ENCODE data around the gene ALK.

Gene ALK

DNA sequence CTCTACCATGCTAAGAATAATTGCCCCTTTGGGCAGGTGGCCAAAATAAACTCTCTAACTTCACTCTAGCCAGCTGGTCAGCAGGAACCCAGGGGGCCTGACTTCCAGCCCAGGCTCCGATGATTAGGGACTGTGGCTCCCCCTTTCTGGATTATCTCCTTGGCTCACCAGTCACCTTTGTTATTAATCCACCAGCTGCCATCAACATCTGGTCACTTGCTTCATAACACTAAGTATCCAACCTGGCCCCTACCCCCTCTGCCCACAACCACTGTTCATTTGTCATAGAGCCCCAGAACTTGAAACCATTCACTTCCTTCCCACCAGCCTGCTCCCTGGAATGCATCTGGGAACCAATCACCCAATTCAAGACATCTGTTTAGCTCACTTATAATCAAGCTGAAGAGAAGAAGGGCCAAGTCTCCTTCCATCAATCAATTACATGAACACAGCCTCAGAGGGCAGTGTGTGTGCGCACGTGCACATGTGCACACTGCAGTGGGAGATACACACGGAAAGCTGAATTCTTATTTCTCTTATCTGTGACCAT, 215.1 kb downstream of the ALK start:
- Histone ChIP-seq H3K4me3 (ENCODE audit: low read length) (no peak overlapping the region), H3K36me3 (ENCODE audit: control insufficient read depth, insufficient read depth, low read length) (no peaks in the 10 kb centered on the region), H3K4me1 (ENCODE audit: control insufficient read depth, insufficient read depth, low read length) (no peaks in the 10 kb centered on the region), H3K27me3 (ENCODE audit: control insufficient read depth, insufficient read depth, low read length) (no peaks in the 10 kb centered on the region), H3K27ac (ENCODE audit: low read depth, low read length) (no peak overlapping the region), H3K9ac (ENCODE audit: low read length) (no peak overlapping the region)

DNA sequence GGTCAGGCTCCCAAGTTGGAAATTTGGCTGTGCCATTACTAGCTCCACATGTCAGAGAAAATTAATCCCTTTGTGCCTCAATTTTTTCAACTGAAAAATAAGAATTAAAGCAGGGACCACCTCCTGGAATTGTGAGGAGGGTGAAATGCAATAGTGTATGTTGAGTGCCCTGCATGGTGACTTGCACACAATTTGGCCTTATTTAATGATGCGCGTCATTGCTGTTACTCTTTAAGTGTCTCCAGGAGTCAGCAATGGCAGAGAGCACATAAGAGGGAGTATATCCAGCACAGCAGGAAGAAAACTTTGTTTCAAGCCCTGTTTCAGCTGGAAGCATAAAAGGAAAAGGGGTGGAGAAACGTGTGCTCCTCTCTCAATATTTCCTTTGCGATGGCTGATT, 215.8 kb downstream of the ALK start:
- no peaks in the 10 kb centered on the region for H3K36me3 ChIP-seq (ENCODE audit: control insufficient read depth, insufficient read depth, low read length)
- no peaks in the 10 kb centered on the region for H3K27me3 ChIP-seq (ENCODE audit: control insufficient read depth, insufficient read depth, low read length)
- no peaks in the 10 kb centered on the region for H3K4me1 ChIP-seq (ENCODE audit: control insufficient read depth, insufficient read depth, low read length)
- no peak overlapping the region for H3K9ac ChIP-seq (ENCODE audit: low read length)
- no peak overlapping the region for H3K27ac ChIP-seq (ENCODE audit: low read depth, low read length)
- H3K4me3 ChIP-seq (ENCODE audit: low read length): no peak overlapping the region

DNA sequence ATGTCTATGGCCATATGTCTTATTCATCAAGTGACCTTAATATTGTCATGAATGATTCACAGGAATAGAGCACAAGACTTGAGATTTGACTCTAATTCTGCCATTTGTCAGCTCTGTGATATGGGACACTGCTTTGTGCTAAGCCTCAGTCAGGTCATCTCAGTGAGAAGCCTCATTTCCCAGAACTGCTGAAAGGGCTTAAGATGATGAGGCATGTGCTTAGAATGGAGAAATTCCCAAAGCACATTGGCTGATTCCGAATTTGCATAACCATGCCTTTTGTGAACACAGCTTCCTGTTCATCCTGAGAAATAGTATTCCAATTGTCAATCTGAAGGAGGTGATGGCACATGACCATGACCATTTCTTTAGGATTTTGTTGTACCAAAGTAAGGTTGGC, 218.1 kb downstream of the ALK start:
- Histone ChIP-seq H3K36me3 (ENCODE audit: control insufficient read depth, insufficient read depth, low read length) (no peaks in the 10 kb centered on the region), H3K4me1 (ENCODE audit: control insufficient read depth, insufficient read depth, low read length) (peaks cover under 1% of the 10 kb centered on the region), H3K9ac (ENCODE audit: low read length) (no peak overlapping the region), H3K27ac (ENCODE audit: low read depth, low read length) (no peak overlapping the region), H3K27me3 (ENCODE audit: control insufficient read depth, insufficient read depth, low read length) (no peaks in the 10 kb centered on the region), H3K4me3 (ENCODE audit: low read length) (no peak overlapping the region)

DNA sequence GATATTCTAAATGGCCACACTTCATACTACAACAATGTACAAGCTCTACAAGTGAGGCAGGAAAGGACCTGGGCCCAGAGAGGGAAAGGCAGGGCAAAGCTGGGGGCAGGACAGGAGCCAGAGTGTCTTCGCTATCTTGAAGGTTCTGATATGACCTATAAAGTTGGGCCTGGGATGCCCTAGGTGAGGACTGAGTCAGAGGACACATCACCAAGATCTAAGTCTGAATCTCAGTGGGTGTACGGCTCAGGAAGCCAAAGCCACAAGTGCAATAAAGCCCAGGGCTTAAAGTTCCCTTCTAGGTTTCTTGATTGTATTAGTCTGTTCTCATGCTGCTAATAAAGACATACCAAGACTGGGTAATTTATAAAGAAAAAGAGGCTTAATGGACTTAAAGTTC, 219.1 kb downstream of the ALK start:
- Histone ChIP-seq H3K27me3 (ENCODE audit: control insufficient read depth, insufficient read depth, low read length) (no peaks in the 10 kb centered on the region), H3K36me3 (ENCODE audit: control insufficient read depth, insufficient read depth, low read length) (no peaks in the 10 kb centered on the region), H3K4me1 (ENCODE audit: control insufficient read depth, insufficient read depth, low read length) (peaks cover 3% of the 10 kb centered on the region), H3K27ac (ENCODE audit: low read depth, low read length) (no peak overlapping the region), H3K9ac (ENCODE audit: low read length) (no peak overlapping the region), H3K4me3 (ENCODE audit: low read length) (no peak overlapping the region)

DNA sequence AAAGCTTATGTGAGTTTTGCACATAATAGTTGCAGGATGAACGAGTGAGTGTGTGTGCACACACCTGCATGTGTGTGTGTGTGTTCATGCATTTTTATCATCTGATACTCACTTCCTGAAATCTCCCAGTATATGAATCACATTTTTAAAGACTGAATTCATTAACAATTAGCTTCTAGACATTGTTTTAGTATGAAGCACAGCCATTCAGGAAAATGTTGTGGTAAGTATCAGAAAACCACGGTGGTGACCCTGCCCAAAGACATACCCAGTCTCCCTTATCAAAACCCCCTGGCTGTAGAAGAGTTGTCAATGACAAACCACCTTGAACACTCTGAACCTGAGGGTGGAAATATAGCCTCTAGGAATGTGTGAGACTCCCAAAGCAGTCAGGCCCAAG, 220.8 kb downstream of the ALK start:
- no peak overlapping the region for H3K9ac ChIP-seq (ENCODE audit: low read length)
- H3K27me3 ChIP-seq (ENCODE audit: control insufficient read depth, insufficient read depth, low read length): no peaks in the 10 kb centered on the region
- H3K4me1 ChIP-seq (ENCODE audit: control insufficient read depth, insufficient read depth, low read length): peaks cover 3% of the 10 kb centered on the region
- H3K36me3 ChIP-seq (ENCODE audit: control insufficient read depth, insufficient read depth, low read length): no peaks in the 10 kb centered on the region
- H3K27ac ChIP-seq (ENCODE audit: low read depth, low read length): no peak overlapping the region
- H3K4me3 ChIP-seq (ENCODE audit: low read length): no peak overlapping the region

DNA sequence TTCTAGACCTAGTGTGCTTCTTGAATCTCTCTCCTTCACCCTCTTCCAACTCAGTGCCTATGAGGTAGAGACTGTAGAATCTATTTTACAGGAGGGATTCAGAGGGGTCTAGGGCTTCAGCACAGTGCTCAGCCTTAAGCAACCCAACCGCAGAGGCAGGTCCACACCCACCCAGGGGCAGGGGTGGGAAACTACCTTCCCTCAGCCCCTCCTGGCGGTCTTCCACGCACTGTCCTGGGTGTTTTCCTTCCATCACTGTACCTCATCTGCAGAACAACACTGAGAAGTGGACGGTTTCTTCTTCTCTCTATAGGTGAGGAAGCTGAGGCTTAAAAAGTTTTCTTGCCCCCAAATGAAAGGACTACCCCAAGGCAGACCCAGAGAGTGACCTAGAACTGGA, 222.3 kb downstream of the ALK start:
- Histone ChIP-seq H3K4me3 (ENCODE audit: low read length) (no peak overlapping the region), H3K4me1 (ENCODE audit: control insufficient read depth, insufficient read depth, low read length) (peaks cover 3% of the 10 kb centered on the region), H3K27me3 (ENCODE audit: control insufficient read depth, insufficient read depth, low read length) (no peaks in the 10 kb centered on the region), H3K36me3 (ENCODE audit: control insufficient read depth, insufficient read depth, low read length) (no peaks in the 10 kb centered on the region), H3K9ac (ENCODE audit: low read length) (no peak overlapping the region), H3K27ac (ENCODE audit: low read depth, low read length) (no peak overlapping the region)

DNA sequence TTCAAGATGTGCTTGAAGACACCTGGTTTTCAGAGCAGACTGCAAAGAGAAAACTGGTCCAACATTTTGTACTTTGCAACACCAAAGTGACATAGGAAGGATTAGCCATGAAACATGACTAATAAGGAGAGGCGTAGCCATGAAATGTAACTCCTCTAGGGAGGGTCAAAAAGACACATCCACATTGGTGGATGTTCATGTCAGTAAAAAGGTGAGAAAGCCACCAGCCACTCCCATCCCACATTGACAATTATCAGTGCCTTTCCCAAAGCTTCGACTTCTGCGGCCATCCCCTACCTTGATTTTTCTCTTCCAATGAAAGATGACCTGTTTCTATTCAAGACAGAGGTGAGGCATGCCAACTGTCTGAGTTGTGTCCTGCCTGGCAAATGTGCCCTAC, 223.2 kb downstream of the ALK start:
- H3K9ac ChIP-seq (ENCODE audit: low read length): no peak overlapping the region
- H3K4me1 ChIP-seq (ENCODE audit: control insufficient read depth, insufficient read depth, low read length): peaks cover 3% of the 10 kb centered on the region
- H3K4me3 ChIP-seq (ENCODE audit: low read length): no peak overlapping the region
- no peaks in the 10 kb centered on the region for H3K27me3 ChIP-seq (ENCODE audit: control insufficient read depth, insufficient read depth, low read length)
- H3K27ac ChIP-seq (ENCODE audit: low read depth, low read length): no peak overlapping the region
- no peaks in the 10 kb centered on the region for H3K36me3 ChIP-seq (ENCODE audit: control insufficient read depth, insufficient read depth, low read length)

DNA sequence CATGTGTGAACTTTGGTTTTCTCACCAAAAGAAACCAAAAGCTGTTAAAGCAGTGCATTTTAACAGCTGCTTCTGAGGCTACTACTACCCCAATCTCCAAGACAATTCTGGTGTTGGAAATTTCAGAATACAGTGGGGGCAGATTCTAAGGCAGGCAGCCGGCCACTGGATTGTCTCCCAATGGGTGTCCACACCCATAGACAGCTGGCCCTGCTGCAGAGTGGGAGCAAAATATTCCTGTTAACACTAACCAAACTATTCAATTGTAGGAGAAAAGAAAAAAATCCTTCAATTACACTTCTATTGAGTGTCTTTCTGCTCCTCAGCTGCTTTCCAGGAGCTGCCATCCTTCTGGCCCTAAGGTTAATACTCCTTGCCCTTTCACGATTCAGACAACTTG, 223.7 kb downstream of the ALK start:
- Histone ChIP-seq H3K27ac (ENCODE audit: low read depth, low read length) (no peak overlapping the region), H3K4me3 (ENCODE audit: low read length) (no peak overlapping the region)

DNA sequence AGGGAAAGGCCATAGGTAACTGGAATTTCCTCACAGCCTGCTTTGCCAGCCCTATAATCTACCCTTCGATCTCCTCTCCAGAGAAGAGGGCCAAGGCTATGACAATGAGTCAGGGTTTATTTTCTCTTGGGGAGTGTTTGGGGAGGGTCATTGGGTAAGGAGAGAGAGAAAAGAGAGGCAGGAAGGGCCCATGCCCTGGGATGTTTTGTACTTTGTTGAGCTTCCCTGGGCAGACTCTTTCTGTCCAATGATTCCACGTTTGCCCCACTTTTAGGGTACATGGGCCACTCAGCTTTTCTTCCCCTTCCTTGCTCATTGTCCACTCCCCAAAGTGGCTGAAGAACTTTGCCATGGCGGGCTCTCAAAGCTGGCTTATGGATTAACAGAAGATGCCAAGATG, 224.2 kb downstream of the ALK start:
- H3K27me3 ChIP-seq (ENCODE audit: control insufficient read depth, insufficient read depth, low read length): no peaks in the 10 kb centered on the region
- H3K27ac ChIP-seq (ENCODE audit: low read depth, low read length): no peak overlapping the region
- H3K36me3 ChIP-seq (ENCODE audit: control insufficient read depth, insufficient read depth, low read length): no peaks in the 10 kb centered on the region
- H3K4me3 ChIP-seq (ENCODE audit: low read length): no peak overlapping the region
- H3K9ac ChIP-seq (ENCODE audit: low read length): no peak overlapping the region
- peaks cover 3% of the 10 kb centered on the region for H3K4me1 ChIP-seq (ENCODE audit: control insufficient read depth, insufficient read depth, low read length)

More for the DNA sequence above, 223.7 kb downstream of the ALK start:
- no peaks in the 10 kb centered on the region for H3K27me3 ChIP-seq (ENCODE audit: control insufficient read depth, insufficient read depth, low read length)
- H3K9ac ChIP-seq (ENCODE audit: low read length): no peak overlapping the region
- H3K4me1 ChIP-seq (ENCODE audit: control insufficient read depth, insufficient read depth, low read length): peaks cover 3% of the 10 kb centered on the region
- no peaks in the 10 kb centered on the region for H3K36me3 ChIP-seq (ENCODE audit: control insufficient read depth, insufficient read depth, low read length)

DNA sequence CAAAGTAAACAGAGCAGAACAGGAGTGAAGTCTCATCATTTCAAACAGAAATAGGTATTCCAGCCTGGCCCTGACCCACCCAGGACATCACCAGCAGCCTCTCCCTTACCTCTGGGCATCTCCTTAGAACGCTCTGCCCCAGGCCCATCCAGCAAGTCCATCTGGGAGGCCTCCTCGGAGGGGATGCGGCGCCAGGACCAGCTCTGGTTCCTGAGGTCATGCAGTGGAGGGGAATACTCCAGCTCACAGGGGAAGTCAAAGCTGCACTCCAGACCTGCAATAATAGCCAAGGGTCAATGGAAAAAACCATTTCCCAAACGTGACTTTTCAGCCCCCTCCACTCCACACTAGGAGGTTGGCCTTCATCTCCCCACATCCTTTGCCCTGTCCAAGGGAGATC, 226.6 kb downstream of the ALK start:
- Histone ChIP-seq H3K36me3 (ENCODE audit: control insufficient read depth, insufficient read depth, low read length) (no peaks in the 10 kb centered on the region), H3K4me1 (ENCODE audit: control insufficient read depth, insufficient read depth, low read length) (peaks cover 3% of the 10 kb centered on the region), H3K4me3 (ENCODE audit: low read length) (no peak overlapping the region), H3K27ac (ENCODE audit: low read depth, low read length) (no peak overlapping the region), H3K9ac (ENCODE audit: low read length) (no peak overlapping the region), H3K27me3 (ENCODE audit: control insufficient read depth, insufficient read depth, low read length) (no peaks in the 10 kb centered on the region)

DNA sequence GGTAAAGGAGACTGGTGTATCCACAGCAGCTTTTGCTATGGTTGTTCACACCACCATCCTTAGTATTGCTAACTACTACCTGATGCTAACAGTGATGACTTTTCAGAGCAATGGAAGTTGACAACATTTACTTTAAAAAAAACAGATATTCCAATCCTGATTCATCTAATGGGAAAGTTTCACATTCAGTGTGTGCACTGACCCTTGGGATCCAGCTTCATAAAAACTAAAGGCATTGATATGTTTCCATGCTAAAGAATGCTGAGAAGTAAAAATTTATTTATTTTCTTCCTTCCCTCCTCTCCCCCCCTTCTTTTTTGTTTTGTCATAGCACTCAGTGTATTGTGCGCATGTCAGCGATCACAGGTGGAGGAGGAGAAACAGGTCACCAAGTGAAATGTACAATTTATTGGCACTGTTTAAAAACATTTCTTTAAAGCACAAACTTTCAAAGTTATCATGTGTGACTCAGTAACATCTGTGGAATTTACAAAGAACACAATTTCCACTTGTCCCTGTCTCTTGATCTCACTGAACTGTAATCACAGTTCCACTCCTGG, 229.9 kb downstream of the ALK start:
- Histone ChIP-seq H3K4me3 (ENCODE audit: low read length) (no peak overlapping the region), H3K36me3 (ENCODE audit: control insufficient read depth, insufficient read depth, low read length) (no peaks in the 10 kb centered on the region), H3K27me3 (ENCODE audit: control insufficient read depth, insufficient read depth, low read length) (no peaks in the 10 kb centered on the region), H3K4me1 (ENCODE audit: control insufficient read depth, insufficient read depth, low read length) (no peaks in the 10 kb centered on the region), H3K27ac (ENCODE audit: low read depth, low read length) (no peak overlapping the region), H3K9ac (ENCODE audit: low read length) (no peak overlapping the region)

DNA sequence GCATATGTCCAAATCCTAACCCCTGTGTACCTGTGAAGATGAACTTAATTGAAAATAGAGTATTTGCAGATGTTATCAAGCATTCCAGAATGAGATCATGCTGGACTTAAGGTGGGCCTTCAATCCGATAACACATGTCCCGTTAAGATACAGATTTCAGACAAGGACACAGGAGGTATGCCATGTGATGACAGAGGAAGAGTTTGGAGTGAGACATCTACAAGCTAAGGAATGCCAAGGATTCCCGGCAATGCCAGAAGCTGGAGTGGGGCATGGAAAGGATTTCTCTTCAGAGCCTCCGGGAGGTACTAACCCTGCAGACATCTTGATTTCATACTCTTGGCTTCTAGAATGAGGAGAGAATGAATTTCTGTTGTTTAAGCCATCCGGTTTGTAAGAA, 231.7 kb downstream of the ALK start:
- no peaks in the 10 kb centered on the region for H3K27me3 ChIP-seq (ENCODE audit: control insufficient read depth, insufficient read depth, low read length)
- no peak overlapping the region for H3K9ac ChIP-seq (ENCODE audit: low read length)
- H3K4me3 ChIP-seq (ENCODE audit: low read length): no peak overlapping the region
- no peaks in the 10 kb centered on the region for H3K36me3 ChIP-seq (ENCODE audit: control insufficient read depth, insufficient read depth, low read length)
- no peak overlapping the region for H3K27ac ChIP-seq (ENCODE audit: low read depth, low read length)
- H3K4me1 ChIP-seq (ENCODE audit: control insufficient read depth, insufficient read depth, low read length): no peaks in the 10 kb centered on the region

DNA sequence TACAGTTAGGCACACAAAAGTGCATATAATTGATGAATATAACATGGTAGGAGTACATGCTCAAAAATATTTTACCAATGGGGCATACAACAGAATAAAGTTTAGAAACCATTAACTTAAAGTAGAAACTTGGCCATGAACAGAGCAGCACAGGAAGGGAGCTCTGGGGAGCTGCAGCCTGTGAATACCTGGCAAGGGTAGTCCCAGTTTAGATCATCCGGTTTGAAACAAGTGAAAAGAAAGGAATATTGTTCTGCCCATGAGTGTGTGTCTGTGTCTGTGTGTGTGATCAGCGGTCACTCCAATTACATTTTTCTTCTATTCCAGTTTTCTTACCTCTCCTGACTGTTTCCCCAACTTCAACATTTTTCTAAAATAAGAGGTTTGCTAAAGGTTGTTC, 233.0 kb downstream of the ALK start:
- no peaks in the 10 kb centered on the region for H3K4me1 ChIP-seq (ENCODE audit: control insufficient read depth, insufficient read depth, low read length)
- no peak overlapping the region for H3K4me3 ChIP-seq (ENCODE audit: low read length)
- no peaks in the 10 kb centered on the region for H3K27me3 ChIP-seq (ENCODE audit: control insufficient read depth, insufficient read depth, low read length)
- no peak overlapping the region for H3K27ac ChIP-seq (ENCODE audit: low read depth, low read length)
- H3K36me3 ChIP-seq (ENCODE audit: control insufficient read depth, insufficient read depth, low read length): no peaks in the 10 kb centered on the region
- H3K9ac ChIP-seq (ENCODE audit: low read length): no peak overlapping the region
